HFF-Myc (cell line): ENCODE data around the gene DCAF12L1.

Experiments used
- DNase-seq: peaks from one replicate; pipeline ENCODE4 v3.0.0-alpha.2; 2011; ENCODE audit warnings: low read depth; ENCODE audit errors: extremely low read depth
- H3K4me3 ChIP-seq: replicated peaks from 2 replicates; pipeline ENCODE4 v1.5.1; 2011; ENCODE audit warnings: low read depth, mild to moderate bottlenecking, control low read depth, low read length
- CTCF ChIP-seq: IDR thresholded peaks from 2 replicates; pipeline ENCODE4 v1.5.1; 2012; ENCODE audit warnings: mild to moderate bottlenecking, low read depth, low read length, control low read depth; ENCODE audit errors: missing control alignments

DCAF12L1 gene

GRCh38 chrX:126552313-126553022, at the start of gene DCAF12L1:
DCAF12L1 (minus strand) TSS chrX:126552814; CDS start chrX:126552608, 206 bp downstream.
- no peak for DNase-seq
- H3K4me3 ChIP-seq: no peak within 1 kb of the TSS
- TF ChIP-seq CTCF: no peak

- H3K4me3 ChIP-seq: no peak overlapping the region
- TF ChIP-seq CTCF: no peak
- DNase-seq: no peak
These were observed 28.3 kb upstream of the DCAF12L1 start for GRCh38 chrX:126580877-126581276.

- DNase-seq: no peak
- TF ChIP-seq CTCF: no peak
- H3K4me3 ChIP-seq: no peak overlapping the region
These were observed 23.3 kb upstream of the DCAF12L1 start for GRCh38 chrX:126575911-126576310.

GRCh38 chrX:126557151-126557550, 4.5 kb upstream of the DCAF12L1 start:
- TF ChIP-seq CTCF: no peak
- DNase-seq: no peak

GRCh38 chrX:126551725-126552312, 795 bp downstream of the DCAF12L1 start:
- H3K4me3 ChIP-seq: no peak overlapping the region
- no peak for TF ChIP-seq CTCF
- DNase-seq: no peak

More at GRCh38 chrX:126557151-126557550, 4.5 kb upstream of the DCAF12L1 start:
- no peak overlapping the region for H3K4me3 ChIP-seq

GRCh38 chrX:126551306-126551705, 1.3 kb downstream of the DCAF12L1 start:
- TF ChIP-seq CTCF: no peak
- DNase-seq: no peak
- H3K4me3 ChIP-seq: no peak overlapping the region
